Measurements from ENCODE around the gene CCDC179. TPM values are rescaled to one million over a fixed set of nuclear protein-coding genes. Genes with fewer than 3 reads are reported as not detected.

The CCDC179 gene
- total RNA-seq, 1 experiment from 2014 or later: not detected

DNA sequence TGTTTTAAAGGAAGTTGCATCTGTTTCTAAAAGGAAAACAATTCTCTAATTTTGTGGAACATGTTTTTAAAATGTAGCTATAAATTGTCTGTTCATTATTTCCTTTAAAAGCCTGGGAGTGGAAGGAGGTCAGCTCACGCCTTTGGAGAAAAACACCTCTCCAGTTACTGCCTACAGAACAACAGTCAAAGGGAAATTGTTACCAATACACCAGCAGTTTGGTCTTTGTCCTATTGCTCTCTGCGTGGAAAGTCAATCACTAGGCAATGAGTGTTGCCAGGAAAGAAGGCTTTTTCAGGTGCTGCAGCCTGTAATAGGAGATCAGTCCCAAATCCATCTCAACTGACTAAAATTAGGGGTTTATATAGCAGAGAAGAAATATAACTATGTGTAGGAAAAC is 52.9 kb downstream of the CCDC179 start:
- H3K27ac Mint-ChIP-seq: no peak overlapping the region
- no CpG with 5 or more reads among the region's 2 CpGs for WGBS (ENCODE audit: extremely low coverage, insufficient read length, low lambda C conversion rate)

More for the DNA sequence above, 52.9 kb downstream of the CCDC179 start:
- Histone ChIP-seq H3K27ac (ENCODE audit: insufficient read length, low read depth, low read length) (no peak overlapping the region), H4K20me1 (ENCODE audit: control insufficient read depth, insufficient read depth, insufficient read length) (no peaks in the 10 kb centered on the region), H4K8ac (replicated peaks; ENCODE audit: insufficient read length, low read depth, low read length) (no peak overlapping the region), H4K5ac (ENCODE audit: insufficient read length, low read depth, low read length) (no peak overlapping the region), H3K27me3 (ENCODE audit: insufficient read depth, low read length) (no peaks in the 10 kb centered on the region), H3K9me3 (ENCODE audit: control insufficient read depth, low read depth, low read length) (peaks cover 5% of the 10 kb centered on the region), H3K79me2 (ENCODE audit: insufficient read depth, low read length) (no peaks in the 10 kb centered on the region), H3K56ac (ENCODE audit: insufficient read length, low read depth, low read length) (no peak overlapping the region), H3K4me1 (ENCODE audit: insufficient read depth, low read length) (no peaks in the 10 kb centered on the region; the same call in 1 of the 2 replicates), H3K79me1 (ENCODE audit: insufficient read depth, low read depth, low read length, poor library complexity, severe bottlenecking) (no peaks in the 10 kb centered on the region), H2BK20ac (ENCODE audit: low read depth, low read length, poor library complexity, severe bottlenecking) (no peak overlapping the region), H3K14ac (ENCODE audit: insufficient read depth, low read length) (no peak overlapping the region), H2BK5ac (ENCODE audit: insufficient read length, low read length) (no peak overlapping the region), H3K4me2 (ENCODE audit: insufficient read depth, insufficient read length, low read length) (no peak overlapping the region), H3K18ac (ENCODE audit: insufficient read length, low read depth, low read length) (no peak overlapping the region), H2AFZ (ENCODE audit: low read length) (no peak overlapping the region), H2BK120ac (ENCODE audit: low read depth, low read length, poor library complexity, severe bottlenecking) (no peak overlapping the region), H2BK15ac (ENCODE audit: low read depth, low read length) (no peak overlapping the region), H2BK12ac (ENCODE audit: insufficient read length, low read depth, low read length) (no peak overlapping the region), H3K23ac (ENCODE audit: insufficient read length, low read depth, low read length) (no peak overlapping the region), H3T11ph (ENCODE audit: low read length) (no peak overlapping the region), H3K4ac (ENCODE audit: low read depth, low read length) (no peak overlapping the region), H2AK5ac (ENCODE audit: insufficient read length, low read length) (no peak overlapping the region), H3K9ac (ENCODE audit: extremely low read depth, insufficient read length, low read length) (no peak overlapping the region), H4K91ac (ENCODE audit: insufficient read length, low read depth, low read length) (no peak overlapping the region), H3K23me2 (ENCODE audit: insufficient read length, low read depth, low read length, poor library complexity, severe bottlenecking) (no peaks in the 10 kb centered on the region)
- TF ChIP-seq, protein P1, sequence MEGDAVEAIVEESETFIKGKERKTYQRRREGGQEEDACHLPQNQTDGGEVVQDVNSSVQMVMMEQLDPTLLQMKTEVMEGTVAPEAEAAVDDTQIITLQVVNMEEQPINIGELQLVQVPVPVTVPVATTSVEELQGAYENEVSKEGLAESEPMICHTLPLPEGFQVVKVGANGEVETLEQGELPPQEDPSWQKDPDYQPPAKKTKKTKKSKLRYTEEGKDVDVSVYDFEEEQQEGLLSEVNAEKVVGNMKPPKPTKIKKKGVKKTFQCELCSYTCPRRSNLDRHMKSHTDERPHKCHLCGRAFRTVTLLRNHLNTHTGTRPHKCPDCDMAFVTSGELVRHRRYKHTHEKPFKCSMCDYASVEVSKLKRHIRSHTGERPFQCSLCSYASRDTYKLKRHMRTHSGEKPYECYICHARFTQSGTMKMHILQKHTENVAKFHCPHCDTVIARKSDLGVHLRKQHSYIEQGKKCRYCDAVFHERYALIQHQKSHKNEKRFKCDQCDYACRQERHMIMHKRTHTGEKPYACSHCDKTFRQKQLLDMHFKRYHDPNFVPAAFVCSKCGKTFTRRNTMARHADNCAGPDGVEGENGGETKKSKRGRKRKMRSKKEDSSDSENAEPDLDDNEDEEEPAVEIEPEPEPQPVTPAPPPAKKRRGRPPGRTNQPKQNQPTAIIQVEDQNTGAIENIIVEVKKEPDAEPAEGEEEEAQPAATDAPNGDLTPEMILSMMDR (conservative IDR thresholded peaks at IDR 0.05): no peak
- H3K4me1 Mint-ChIP-seq: peaks cover 5% of the 10 kb centered on the region in 2 experiments
- peaks cover 9 to 11% of the 10 kb centered on the region in 2 experiments; a peak in 4 of 5 replicates for H3K9me3 Mint-ChIP-seq
- no peaks in the 10 kb centered on the region for H3K27me3 Mint-ChIP-seq (ENCODE audit: low read depth)
- H3K36me3 Mint-ChIP-seq (ENCODE audit: insufficient read depth in 1 of 3, low read depth in 3 of 3): peaks cover 4 to 5% (median 4%) of the 10 kb centered on the region in 3 experiments; a peak in 6 of 7 replicates
- DNase-seq: no peak
- H3K4me3 Mint-ChIP-seq: no peak overlapping the region
